Esophagus squamous epithelium (tissue), 5 donors: Measurements from ENCODE around the gene PRKAR1A. TPM values are rescaled to one million over a fixed set of nuclear protein-coding genes. Genes with fewer than 3 reads are reported as not detected.

Experiments used
- DNase-seq: peaks from one replicate; lab custom pipeline; 2025; lab: John Stamatoyannopoulos, UW
- H3K27ac ChIP-seq, 4 donors: fragments of 200-600 bp; sonication (generic); one replicate each; pipeline ENCODE4 v1.5.1; 2016 to 2019; ENCODE audit warnings: mild to moderate bottlenecking in 1 of 4
- H3K27me3 ChIP-seq, 4 donors: fragments of 200-600 bp; sonication (generic); 1 replicate in 3 of 4; 2 replicates in 1 of 4; pipeline versions ENCODE4 v1.5.1 to v1.6.0; 2017 to 2021; ENCODE audit warnings: antibody characterized with exemption in 1 of 4
- H3K36me3 ChIP-seq, 3 donors: fragments of 200-600 bp; sonication (generic); one replicate each; pipeline ENCODE4 v1.5.1; 2016 to 2019
- H3K4me1 ChIP-seq, 3 donors: fragments of 200-600 bp; sonication (generic); one replicate each; pipeline ENCODE4 v1.5.1; 2017 to 2019
- H3K4me3 ChIP-seq, 4 donors: fragments of 200-600 bp; sonication (generic); 1 replicate in 3 of 4; 2 replicates in 1 of 4; pipeline ENCODE4 v1.5.1; 2016 to 2019; ENCODE audit warnings: mild to moderate bottlenecking in 2 of 4, moderate library complexity in 1 of 4
- H3K9me3 ChIP-seq, 3 donors: fragments of 200-600 bp; sonication (generic); one replicate each; pipeline ENCODE4 v1.5.1; 2016 to 2019
- POLR2A ChIP-seq, 4 donors: fragments of 450-650 bp; IDR thresholded peaks; one replicate each; pipeline ENCODE4 v1.6.1; 2017; ENCODE audit warnings: antibody characterized with exemption in 4 of 4, mild to moderate bottlenecking in 4 of 4, moderate library complexity in 3 of 4
- WGBS, 2 donors: methylation state at CpG; one replicate each; pipeline ENCODE4 v1.1.5; 2018; 5-methylcytosine and 5-hydroxymethylcytosine counted together
- intact Hi-C: fragments of 100-400 bp; cut with DNase I; formaldehyde crosslinking; loops from one replicate; pipeline ENCODE4 v1.15.0; 2022
- total RNA-seq, 4 donors: library from RNA; depleted of rRNA; stranded (reverse); fragments of >200 nt; gene quantifications; one replicate each; pipeline ENCODE4 v1.1.0, GENCODE V29; 2016
- TF ChIP-seq, protein P1 (sequence below), 6 experiments: fragments of 450-650 bp in 4 of 6; fragments of 200-600 bp in 2 of 6; sonication (generic) in 2 of 6; IDR thresholded peaks; one replicate each; pipeline ENCODE4 v1.5.1; 2016 to 2019; ENCODE audit warnings: antibody characterized with exemption in 6 of 6, mild to moderate bottlenecking in 4 of 6, moderate library complexity in 4 of 6
- donor health status: DM: yes; HTN: yes; CAD: no.

The PRKAR1A gene
- total RNA-seq, 4 donors from 2014 or later = 137 to 195 (median 187) TPM

DNA sequence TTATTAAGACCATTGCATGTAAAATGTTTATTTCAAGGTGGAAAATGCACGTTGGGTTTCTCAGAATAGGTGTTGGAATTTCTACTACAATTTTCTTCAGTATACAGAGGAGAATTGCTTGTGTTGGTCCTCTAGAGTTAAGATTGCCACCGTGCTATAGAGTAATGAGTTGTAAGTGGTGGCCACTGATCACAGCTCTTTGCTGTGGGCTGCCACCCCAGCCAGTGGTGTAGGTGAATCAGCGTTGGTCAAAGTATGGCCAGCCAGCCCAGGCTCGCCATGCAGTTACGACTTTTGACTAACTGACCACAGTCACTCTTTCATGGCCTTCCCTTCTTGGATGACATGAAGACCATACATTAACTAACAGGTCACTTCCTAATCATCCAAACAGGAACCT is 12.6 kb upstream of the PRKAR1A start:
- H3K9me3 ChIP-seq = no peaks in the 10 kb centered on the region
- intact Hi-C loops = no loop called here
- TF ChIP-seq, protein P1, sequence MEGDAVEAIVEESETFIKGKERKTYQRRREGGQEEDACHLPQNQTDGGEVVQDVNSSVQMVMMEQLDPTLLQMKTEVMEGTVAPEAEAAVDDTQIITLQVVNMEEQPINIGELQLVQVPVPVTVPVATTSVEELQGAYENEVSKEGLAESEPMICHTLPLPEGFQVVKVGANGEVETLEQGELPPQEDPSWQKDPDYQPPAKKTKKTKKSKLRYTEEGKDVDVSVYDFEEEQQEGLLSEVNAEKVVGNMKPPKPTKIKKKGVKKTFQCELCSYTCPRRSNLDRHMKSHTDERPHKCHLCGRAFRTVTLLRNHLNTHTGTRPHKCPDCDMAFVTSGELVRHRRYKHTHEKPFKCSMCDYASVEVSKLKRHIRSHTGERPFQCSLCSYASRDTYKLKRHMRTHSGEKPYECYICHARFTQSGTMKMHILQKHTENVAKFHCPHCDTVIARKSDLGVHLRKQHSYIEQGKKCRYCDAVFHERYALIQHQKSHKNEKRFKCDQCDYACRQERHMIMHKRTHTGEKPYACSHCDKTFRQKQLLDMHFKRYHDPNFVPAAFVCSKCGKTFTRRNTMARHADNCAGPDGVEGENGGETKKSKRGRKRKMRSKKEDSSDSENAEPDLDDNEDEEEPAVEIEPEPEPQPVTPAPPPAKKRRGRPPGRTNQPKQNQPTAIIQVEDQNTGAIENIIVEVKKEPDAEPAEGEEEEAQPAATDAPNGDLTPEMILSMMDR (IDR thresholded peaks at IDR 0.05) = no peak
- no peak for TF ChIP-seq POLR2A (IDR thresholded peaks at IDR 0.05)
- no peak for DNase-seq
- H3K4me3 ChIP-seq = no peak overlapping the region
- H3K27me3 ChIP-seq = no peaks in the 10 kb centered on the region
- no peaks in the 10 kb centered on the region for H3K36me3 ChIP-seq
- peaks cover 0 to 14% (median 0%) of the 10 kb centered on the region in 3 donors for H3K4me1 ChIP-seq
- H3K27ac ChIP-seq = no peak overlapping the region
- WGBS, 2 donors = 84 to 93% methylated on average over 4 to 5 of the region's 5 CpGs

DNA sequence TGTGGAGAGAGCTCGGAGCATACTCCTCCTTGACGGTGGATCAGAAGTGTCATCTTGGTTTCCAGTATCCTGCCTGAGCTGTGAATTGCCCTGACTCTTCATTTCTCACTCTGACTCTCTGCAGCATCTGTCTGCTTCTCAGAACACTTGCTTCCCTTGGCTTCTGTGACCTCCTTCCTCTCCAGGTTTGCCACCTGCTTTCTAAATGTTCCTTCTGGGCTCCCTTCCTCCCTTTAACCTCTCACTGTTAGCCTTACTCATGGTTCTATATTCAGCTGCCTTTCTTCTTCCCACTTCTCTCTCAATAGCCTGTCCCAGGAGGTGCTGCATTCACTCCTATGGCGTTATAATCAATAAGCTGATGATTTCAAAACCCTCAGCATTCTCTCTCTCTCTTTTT is 11.2 kb upstream of the PRKAR1A start:
- no peaks in the 10 kb centered on the region for H3K27me3 ChIP-seq
- intact Hi-C loops = no loop called here
- 73% methylated on average over 3 of the region's 3 CpGs for WGBS, 2 donors
- H3K9me3 ChIP-seq = no peaks in the 10 kb centered on the region
- DNase-seq = no peak
- H3K27ac ChIP-seq = no peak overlapping the region
- TF ChIP-seq, protein P1 (IDR thresholded peaks at IDR 0.05) = no peak
- TF ChIP-seq POLR2A (IDR thresholded peaks at IDR 0.05) = no peak
- no peak overlapping the region for H3K4me3 ChIP-seq
- peaks cover 0 to 14% (median 0%) of the 10 kb centered on the region in 3 donors for H3K4me1 ChIP-seq
- no peaks in the 10 kb centered on the region for H3K36me3 ChIP-seq

DNA sequence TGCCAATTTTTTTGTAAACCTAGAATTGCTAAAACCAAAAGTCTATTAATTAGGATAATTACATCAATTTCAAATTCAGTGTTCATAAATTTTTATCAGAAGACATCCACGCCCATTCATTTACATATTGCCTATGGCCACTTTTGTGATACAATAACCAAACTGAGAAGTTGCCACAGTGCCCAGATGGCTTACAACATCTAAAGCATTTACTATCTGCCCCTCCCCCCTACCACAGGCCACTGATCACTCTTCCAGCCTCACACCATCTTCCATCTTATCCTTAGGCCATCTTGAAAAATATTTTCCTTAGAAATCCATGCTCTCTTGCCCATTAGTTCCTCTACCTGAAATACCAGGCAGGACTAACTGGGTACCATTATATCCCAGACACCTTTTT is 6.3 kb upstream of the PRKAR1A start:
- Histone ChIP-seq H3K36me3 (no peaks in the 10 kb centered on the region), H3K4me1 (peaks cover 4 to 19% (median 7%) of the 10 kb centered on the region in 3 donors), H3K27me3 (no peaks in the 10 kb centered on the region), H3K9me3 (no peaks in the 10 kb centered on the region), H3K4me3 (no peak overlapping the region), H3K27ac (no peak overlapping the region)
- TF ChIP-seq, protein P1 (IDR thresholded peaks at IDR 0.05) = no peak
- TF ChIP-seq POLR2A (IDR thresholded peaks at IDR 0.05) = no peak
- intact Hi-C loops = no loop called here
- 79 to 91% methylated on average over 1 of the region's 1 CpG for WGBS, 2 donors
- no peak for DNase-seq

DNA sequence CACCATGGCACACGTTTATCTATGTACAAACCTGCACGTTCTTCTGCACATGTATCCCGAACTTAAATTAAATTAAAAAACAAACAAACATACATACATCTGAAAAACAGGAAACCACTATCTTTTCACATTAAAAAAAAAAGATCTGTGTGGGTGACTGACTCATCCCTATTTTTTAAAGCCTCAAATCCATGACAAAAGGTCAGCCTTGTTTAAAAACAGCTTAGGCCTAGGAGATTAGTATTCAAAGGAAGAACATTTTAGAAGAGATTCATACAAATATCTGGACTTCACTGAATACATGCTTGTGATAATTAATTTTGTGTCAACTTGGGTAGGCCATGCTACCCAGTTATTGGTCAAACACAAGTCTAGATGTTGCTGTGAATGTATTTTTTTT is 4.7 kb upstream of the PRKAR1A start:
- 74 to 87% methylated on average over 3 of the region's 3 CpGs for WGBS, 2 donors
- no peaks in the 10 kb centered on the region for H3K27me3 ChIP-seq
- DNase-seq = no peak
- H3K4me3 ChIP-seq = no peak overlapping the region
- H3K27ac ChIP-seq = no peak overlapping the region
- H3K36me3 ChIP-seq = no peaks in the 10 kb centered on the region
- TF ChIP-seq, protein P1 (IDR thresholded peaks at IDR 0.05) = no peak
- TF ChIP-seq POLR2A (IDR thresholded peaks at IDR 0.05) = no peak
- no peaks in the 10 kb centered on the region for H3K9me3 ChIP-seq
- intact Hi-C loops = no loop called here
- peaks cover 8 to 26% (median 11%) of the 10 kb centered on the region in 3 donors for H3K4me1 ChIP-seq

DNA sequence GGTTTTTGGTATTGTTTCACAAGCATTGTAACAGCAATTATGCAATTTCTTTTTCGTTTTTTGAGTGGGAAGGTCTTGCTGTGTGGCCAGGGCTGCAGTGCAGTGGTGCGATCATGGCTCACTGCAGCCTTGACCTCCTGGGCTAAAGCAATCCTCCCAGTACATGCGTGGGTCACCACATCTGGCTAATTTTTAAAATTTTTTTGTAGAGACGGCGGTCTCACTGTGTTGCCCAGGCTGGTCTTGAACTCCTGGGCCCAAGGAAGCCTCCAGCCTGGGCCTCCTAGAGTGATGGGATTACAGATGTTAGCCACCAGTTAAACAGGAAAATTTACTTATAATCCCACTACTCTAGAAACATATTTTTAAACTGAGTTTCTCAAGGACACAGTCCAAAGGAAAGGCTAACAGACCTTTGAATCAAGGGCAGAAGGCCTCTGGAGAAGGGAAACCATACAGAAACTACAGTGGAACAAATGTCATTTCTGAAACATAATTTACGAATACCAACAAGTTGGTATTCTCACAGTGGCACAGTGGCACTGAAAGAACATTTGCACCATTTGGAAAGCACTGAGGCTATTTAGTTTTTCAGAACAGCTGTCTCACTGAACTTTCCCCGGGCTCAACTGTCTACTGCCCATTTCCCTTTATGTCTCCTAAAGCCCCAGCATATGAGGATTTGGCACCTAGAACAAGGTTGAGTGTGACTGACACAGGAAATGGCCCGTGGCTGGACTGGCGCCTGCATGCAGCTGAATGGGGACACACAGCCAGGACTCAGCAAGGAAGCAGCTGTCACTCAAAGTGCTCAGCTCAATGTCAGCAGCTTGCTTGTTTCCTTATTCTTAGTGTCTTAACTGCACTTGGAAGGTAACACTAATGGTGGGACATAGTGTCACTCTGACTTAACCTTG is 2.8 kb upstream of the PRKAR1A start:
- intact Hi-C loops = no loop called here
- 63 to 80% methylated on average over 7 to 9 of the region's 9 CpGs for WGBS, 2 donors
- peaks cover 8 to 38% (median 11%) of the 10 kb centered on the region in 3 donors for H3K4me1 ChIP-seq
- no peaks in the 10 kb centered on the region for H3K9me3 ChIP-seq
- peak overlapping the region; percentile 53 to 99 (median 96) for H3K27ac ChIP-seq
- no peak for TF ChIP-seq POLR2A (IDR thresholded peaks at IDR 0.05)
- TF ChIP-seq, protein P1 (IDR thresholded peaks at IDR 0.05) = no peak
- no peaks in the 10 kb centered on the region for H3K36me3 ChIP-seq
- no peaks in the 10 kb centered on the region for H3K27me3 ChIP-seq
- no peak overlapping the region for H3K4me3 ChIP-seq
- no peak for DNase-seq
